Stimulated activated CD8-positive, alpha-beta memory T cell treated with anti-CD3 and anti-CD28 coated beads, Interleukin-15, amount 100 ng/mL, for 4 hours (primary cell): ENCODE results near the gene AFAP1L1.

Experiments
- DNase-seq, 2 donors: peaks; one replicate each; pipeline ENCODE4 v3.0.0-alpha.2; 2020; ENCODE audit warnings: low read depth in 2 of 2

Gene AFAP1L1

DNA sequence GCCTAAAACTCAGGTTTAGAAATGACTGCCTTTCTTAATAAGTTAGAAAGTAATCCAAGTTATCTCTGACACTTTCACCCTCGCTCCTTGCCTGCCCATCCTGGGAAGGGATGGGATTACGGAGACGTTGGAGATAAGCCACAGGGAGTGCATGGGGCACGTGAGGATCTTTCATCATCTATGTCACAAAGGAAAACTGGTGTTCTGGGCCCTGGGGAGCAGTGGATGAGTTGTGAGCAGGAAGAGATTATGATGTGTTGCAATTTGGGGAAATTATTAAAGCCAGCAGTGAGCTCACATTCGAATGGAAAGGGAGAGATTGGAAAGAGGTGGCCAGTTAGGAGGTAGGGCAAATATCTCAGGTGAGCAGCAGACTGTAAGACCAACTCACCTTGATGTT, 12.8 kb downstream of the AFAP1L1 start:
- no peak for DNase-seq

DNA sequence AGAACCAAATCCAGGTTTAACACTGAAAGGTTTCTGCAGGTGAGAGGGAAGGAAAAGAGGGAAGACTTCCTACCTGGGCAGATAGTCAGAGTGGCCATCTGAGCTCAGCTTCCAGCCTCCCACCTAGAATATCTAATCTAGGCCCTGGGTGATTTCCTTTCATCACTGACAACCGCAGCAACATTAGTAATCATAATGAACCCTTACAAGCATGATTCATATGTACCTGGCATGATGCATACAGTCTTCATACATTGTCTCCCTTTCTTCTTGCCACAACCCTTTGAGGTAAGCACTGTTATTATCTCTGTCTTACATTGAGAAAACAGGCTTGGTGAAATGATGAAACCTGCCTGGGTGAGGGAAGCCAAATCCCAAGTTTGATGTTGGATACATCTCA, 13.5 kb downstream of the AFAP1L1 start:
- no peak for DNase-seq

DNA sequence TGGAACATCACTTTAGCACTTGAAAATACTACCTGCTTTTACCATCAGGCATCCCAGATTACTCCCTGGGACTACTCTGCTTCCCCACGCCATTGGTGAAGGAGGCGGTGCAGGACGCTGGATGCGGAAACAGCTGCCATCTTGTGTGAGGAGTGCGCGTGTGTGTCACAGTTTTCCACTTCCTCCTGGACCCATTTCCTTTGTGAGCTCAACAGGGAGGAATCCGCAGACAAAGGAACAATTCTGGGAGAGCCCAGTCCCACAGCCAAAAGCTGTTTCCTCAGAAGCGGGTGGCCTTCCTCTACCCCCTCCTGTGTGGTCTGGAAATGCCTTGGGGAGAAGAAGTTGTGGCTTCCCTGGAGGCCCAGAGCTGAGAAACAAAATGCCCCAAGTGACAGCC, 16.8 kb downstream of the AFAP1L1 start:
- no peak for DNase-seq

DNA sequence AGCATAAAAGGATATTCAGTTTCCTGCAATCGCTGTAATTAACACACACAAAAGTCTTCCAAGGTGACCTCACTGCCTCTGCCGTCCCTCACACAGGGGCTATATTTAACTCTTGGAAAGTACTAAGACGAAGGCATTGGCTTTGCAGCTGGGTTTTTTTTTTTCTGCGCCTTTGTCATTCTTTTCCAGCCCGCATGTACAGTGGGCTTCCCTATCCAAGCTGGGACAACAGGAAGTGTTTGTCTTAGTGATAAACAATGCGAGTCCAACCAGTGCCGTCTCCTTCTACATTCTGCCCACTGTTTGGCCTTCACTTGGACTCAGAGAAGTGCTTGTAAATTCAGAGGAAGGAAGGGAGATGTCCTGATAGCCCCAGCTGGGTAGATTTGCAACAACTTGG, 17.6 kb downstream of the AFAP1L1 start:
- DNase-seq: no peak

DNA sequence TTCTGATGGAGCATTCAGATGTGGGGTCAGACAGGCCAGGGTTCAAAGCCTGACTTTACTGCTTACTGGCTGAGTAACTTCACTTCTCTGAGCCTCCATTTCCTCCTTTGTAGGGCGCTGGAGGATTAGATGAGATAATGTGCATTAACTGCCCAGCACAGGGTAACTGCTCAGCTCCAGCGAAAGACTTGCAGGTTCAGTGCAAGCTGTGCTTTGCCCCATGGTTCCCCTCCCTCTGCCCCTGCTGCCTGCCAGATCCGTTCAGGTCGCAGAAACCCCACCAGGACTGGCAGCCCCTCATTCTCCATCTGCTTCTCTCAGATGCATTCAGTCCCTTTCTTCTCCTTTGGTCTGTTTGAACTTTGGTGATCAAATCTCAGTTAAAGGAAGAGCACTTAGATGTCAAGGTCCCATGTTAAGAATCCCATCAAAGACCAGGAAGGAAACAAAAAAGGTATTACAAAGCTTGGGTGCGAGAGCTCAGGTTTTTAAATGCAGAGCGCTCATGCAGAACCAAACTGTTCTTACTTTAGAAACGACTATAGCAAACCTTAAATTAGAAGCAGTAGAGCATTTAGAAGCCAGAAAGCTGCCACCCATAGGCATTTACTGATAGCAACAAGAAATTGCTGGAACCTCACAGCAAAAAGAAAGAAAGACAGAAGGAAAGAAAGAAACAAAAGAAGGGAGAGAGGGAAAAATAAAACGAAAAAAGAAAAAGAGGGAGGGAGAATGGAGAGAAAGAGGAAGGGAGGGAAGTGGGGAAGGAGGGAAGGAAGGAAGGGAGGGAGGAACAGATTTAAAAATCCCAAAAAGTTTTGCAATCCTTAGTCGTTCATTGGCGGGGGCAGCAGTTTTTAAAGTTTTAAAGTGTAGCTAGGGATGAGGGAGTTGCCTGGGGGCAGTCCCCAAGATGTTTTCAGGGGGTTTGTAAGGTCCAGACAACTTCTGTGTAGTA, 23.5 kb downstream of the AFAP1L1 start:
- DNase-seq: no peak

DNA sequence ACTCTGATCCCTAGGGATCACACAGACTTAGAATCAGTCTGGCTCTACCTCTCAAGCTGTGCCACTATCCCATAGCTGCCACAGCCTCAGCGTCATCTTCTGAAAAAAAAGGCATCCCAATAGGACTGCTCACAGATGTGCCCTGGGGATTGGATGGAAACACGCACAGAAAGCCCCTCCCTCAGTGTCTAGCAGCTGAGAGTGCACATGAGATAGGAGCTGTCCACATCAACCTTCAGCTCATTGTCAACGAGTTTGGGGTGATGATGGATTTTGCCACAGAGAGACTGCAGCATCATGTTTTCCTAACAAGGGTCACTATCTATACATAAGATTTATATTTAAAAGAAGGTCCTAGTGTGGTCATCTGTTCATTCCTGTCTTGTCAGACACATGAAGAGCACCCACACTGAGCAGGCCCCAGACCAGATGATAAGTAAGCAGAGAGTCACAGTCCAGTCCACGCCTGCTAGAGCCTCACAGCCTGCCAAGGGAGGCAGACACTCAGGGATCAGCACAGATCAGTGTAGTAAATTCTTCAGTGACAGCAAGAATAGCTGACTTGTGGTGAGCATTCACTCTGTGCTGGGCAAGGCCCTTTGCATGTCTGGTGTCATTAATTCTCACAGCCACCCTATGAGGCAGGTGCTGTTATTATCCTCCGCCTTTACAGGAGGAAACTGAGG, 25.8 kb downstream of the AFAP1L1 start:
- no peak for DNase-seq

DNA sequence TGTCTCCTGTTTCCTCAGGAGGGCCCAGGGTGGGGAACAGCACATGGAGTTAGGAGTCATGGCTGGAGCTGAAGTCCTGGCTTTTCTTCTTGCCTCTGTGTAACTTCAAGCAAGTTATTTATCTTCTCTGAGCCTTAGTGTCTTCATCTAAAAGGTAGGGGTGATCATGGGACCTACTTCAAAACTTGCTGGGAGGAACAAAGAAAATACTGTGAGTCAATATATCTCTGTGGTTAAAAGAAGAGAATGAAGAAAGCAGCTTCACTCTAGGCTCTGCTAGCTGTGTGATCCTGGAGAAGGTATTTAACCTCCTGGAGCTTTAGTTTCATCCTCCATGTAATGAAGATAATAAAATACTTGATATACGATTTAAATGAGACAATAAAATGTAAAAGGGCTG, 26.5 kb downstream of the AFAP1L1 start:
- no peak for DNase-seq

DNA sequence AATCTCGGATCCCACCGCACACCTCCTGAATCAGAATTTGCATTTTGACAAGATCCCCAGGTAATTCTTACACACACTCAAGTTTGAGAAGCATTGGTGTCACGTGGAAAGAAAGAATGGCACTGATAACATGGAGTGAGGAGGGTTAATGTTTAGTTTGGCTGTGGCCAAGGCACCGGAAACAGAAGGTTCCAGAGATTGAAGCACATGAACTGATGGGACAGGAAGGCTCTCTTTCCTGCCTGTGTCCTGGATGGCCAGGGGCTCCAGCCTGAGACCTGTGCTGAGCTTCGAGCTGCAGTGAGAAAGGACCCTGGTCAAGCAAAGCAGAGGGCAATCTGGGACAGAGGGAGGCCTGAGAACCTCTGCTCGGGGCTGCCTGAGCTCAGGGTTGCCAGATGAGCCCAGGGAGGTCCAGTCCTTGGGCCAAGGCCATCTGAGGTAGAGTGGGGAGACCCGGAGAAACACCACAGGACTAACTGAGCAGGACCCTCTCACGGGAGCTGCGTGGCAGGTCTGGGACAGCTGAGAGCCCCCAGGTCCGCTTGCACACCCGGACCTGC, 27.3 kb downstream of the AFAP1L1 start:
- no peak for DNase-seq

DNA sequence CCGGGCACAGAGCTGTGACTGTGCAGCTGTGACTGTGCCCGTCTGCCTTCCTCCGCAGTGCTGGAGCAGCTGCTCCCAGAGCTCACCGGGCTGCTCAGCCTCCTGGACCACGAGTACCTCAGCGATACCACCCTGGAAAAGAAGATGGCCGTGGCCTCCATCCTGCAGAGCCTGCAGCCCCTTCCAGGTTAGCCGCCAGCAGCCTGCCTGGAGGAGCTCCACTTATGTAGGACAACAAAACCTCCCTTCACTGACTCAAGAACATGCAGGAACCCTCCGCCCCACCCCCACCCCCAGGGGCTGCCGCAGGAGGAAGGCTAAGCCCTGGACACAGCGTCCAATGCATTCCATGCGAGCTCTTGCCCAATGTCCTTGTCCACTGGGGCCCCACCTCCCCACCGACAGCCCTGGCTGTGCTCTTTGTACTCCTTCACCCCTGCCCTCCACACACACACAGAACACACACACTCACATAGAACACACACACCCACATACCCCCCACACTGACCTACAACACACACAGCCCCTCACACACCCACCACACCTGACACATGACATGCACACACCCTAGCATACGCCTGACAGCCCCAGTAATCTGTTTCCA, 27.9 kb downstream of the AFAP1L1 start:
- no peak for DNase-seq

DNA sequence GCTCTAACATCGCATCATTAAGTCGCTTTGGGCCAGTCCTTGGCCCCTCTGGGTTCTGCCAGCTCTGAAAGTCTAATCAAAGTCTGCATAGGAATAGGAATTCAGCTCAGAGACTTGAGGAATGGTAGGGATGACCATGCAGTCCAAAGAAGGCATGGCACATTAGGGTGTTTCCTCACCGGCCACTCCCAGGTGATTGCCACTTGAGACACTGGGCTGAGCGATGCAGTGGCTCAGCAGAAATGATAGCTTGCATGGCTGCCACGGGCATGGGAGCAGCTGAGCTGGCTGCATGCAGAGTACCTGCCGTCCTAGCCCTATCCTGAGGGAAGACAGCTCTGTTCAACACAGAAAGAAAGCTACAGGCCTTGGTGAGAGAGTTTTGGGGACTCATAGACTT, 28.8 kb downstream of the AFAP1L1 start:
- DNase-seq: no peak

DNA sequence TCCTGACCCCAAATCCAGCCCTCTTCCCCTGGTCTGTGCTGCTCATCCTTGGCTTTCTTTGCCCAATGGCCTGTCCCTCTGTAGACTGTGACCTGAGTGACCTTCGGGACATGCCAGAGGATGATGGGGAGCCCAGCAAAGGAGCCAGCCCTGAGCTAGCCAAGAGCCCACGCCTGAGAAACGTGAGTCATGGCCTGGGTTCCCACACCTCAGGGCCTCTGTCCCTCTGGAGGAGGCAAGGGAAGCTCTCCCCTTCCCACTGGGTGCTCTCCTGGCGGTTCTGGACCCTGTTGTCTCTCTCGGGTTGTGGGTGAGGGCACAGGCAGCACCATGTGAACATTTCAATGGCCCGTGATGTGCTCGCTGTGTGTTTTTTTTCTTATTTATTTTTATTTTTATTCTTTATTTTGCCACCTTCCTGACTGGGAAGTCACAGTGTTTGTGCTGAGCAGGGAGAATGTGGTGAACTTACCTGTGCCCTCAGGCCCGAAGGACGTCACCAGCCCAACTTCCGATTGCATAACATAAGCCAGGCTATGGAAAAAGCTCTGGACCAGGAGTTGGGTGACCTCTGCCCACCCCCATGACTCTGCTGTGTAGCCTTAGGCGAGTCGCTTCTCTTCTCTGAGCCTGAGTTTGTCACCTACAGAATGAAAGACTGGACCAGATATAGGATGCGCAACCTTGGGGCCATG, 29.5 kb downstream of the AFAP1L1 start:
- DNase-seq: no peak

DNA sequence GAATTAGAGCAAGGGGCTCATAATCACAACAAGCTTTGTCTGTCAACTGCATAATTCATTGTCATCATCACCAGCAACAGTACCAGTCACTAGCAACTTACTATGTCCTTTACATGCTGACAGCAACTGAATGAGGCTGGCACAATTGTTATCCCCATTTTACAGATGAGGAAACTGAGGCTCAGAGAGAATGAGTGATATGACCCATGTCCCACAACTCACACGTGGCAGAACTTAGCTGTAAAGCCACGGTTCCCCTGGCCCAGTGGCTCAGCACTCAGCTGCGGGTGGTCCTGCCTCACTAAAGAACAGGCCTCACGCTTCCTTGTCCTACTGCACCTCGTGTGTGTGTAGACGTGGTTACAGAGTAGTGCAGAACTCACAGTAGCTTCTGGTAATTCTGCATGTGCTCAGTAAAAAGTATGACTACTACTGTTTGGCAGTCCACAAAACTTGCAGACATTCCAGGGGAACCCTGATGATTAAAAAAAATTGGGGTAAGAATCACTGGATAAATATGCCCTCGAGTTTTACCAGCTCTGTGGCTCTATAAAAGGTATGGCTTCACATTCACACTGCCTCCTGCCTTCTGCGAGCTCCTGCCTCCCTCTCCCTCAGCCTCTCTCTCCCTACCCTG, 30.2 kb downstream of the AFAP1L1 start:
- DNase-seq: no peak

DNA sequence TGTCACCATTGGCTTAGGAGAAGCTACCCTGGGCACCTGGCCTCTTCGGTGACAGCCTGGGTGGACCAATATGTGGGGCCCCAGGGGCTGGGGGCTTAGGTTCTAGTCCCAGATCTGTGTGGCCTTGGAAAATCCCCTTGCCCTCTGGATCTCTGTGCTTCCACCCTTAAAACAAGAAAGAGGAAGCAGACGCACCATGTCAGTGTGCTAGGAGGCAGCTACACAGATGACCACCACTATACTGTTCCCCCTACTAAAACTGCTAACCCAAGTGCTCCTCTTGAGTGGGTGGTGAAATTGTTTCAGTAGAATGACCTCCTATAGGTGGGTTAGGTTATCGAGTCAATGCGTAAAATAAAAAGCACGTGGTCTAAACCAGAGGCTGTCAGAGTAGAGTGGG, 31.0 kb downstream of the AFAP1L1 start:
- no peak for DNase-seq

DNA sequence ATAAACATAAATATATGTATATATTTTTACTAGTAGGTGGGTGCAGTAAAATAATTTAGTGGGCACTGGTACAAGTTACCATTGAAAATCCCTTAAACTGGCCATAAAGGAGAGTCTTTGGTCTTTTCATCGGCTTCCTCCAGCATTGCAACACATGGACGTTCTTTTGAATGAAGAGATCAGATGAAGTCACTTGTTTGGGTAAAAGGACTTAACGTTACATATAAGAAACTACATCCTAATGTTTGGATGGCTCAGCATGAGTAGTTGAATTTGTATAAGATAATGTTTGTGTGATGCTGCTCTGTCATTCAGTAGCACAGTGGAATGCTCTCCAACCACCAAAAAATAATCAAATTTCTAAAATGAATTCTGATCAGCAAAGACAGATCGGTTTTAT, 31.6 kb downstream of the AFAP1L1 start:
- DNase-seq: no peak

DNA sequence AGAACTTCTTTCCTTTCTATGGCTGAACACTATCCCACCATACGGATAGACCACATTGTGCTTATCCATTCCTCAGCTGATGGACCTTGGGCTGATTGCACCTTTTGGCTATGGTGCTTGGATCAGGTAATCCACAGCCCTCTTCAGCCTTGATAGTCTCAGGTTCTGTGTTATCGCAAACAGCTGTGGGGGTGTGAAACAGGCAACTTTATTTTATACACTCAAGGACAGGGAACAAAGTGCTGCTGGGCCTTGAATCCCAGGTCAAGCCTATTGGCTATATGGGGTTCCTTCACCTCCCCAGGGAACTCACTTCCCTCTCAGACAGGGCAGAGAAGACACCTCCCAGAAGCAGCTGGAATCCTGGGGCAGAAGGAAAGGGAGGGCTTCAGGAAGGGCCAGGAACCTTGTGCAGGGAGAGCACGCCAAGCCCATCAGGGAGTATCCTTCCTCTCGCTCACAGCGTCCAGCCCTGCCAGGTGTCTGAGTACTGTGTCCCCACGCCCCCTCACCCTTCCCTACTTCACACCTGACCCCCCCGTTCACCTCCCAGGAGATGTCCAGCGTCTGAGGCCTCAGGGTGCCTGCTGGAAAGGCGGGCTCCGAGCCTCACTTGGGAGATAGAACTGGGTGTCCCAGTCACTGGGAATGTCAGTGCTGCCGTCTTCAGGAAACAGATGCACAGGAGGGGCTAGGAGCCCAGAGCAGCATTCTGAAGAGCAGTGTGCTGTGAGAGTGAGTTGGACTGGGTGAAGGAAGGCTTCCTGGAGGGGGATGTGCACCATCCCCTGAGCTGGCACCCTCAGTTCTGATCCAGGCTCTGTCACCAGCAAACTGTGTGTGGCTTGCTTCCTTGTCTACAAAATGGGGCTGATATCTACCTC, 32.8 kb downstream of the AFAP1L1 start:
- no peak for DNase-seq

DNA sequence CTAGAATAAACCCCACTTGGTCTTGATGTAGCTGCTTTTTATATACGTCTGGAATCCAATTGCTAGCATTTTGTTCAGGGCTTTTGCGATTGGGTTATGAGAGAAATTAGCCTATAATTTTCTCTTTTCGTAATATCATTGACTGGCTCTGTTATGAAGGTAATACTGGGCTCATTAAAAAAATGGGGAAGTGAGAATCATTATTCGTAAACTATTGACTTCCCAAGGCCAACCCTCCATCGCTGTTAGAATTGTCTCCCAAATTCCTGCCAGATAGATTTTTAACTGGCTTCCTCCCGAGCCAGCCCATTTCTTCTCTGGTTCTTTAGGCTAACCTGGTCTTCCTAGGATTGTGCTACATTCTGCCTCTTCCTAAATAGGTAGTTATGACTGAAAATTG, 37.7 kb downstream of the AFAP1L1 start:
- no peak for DNase-seq

DNA sequence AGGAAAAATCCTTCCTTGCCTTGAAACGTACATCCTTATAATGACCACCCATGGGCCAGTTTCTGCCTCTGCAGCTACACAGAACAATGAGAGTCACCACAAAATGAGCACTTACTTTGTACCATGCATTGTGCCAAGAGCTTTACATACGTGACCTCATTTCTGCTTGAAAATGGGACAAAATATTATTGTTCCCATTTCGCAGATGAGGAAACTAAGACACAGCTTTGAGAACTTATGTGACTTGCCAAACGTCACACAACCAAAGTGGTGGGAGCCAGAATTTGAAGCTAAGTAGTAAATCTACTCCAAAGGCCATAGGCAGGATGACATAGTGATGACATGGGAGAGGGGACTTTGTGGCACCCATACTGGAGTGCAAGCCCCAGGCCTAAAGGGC, 38.8 kb downstream of the AFAP1L1 start:
- DNase-seq: no peak

DNA sequence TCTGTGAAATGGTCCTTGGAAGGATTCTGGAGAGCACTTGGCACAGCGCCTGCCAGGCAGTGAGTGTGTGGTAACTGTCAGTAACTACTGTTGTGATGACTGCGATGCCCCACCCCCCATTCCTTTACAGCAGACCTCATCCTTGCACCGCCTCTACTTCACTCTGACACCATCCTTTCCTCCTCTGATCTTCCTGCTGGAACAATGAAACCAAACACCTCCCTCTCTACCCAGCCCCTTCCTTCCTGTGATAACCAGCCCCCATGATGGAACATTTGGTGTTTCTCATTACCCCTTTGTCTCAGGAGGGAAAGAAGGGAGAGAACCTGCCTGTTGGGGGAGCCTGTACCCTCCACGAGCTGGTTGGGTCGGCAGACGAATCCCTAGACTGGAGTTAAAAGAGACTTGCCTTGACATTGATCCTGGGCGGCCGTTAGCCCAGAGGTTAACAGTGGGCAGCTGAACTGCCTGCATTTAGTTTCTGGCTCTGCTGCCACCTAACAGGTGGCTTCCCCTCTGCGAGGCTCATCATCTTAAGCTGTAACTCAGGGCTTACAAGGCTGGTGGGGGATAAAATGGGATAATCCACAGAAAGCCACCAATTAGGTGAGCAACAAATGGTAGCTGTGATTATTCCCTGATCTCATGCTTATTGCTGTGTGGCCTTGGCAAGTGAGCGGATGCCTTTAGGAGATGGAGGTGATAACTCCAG, 39.4 kb downstream of the AFAP1L1 start:
- no peak for DNase-seq

DNA sequence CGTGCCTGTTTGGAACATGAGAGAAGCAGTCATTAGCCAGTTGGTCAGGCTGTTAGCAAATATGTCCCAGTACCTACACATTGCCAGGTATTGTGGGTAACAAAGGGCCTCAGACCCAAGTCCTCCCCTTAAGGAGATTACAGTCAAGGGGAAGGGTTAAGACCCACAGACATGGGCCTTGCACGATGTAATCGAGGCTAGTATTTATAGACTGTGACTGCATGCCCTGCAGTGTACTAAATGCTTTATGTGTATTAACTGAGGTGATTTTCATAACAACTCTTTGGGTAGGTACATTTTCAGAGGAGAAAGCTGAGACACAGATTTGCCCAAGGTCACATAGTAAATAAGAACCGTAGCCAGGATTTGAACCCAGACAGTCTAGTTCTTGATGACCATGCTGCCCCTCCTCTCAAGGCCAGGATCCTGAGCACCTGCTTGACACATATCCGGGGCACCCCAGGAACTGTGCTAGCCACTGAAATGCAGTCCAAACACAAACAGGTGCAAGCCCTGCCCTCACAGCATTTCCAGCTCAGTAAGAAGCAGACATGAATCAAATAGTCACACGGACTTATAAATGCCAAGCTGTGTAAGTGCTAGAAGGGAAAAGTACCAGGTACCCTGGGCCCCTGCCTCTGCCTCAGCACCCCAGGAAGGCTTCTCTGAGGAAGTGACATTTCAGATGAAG, 41.6 kb downstream of the AFAP1L1 start:
- no peak for DNase-seq
